ENCODE data around the gene GLDN. TPM values are rescaled to one million over a fixed set of nuclear protein-coding genes. Genes with fewer than 3 reads are reported as not detected.
A peak's percentile ranks its signal among the peaks of the same experiment; 100 is the strongest.

The GLDN gene
- total RNA-seq, 1 experiment from 2014 or later, result not detected

GRCh38 chr15:51343466-51343865 lies 2.0 kb downstream of the GLDN start:
- no peak for DNase-seq (ENCODE audit: low read depth, low spot score)
- in situ Hi-C loops (cut with HindIII; ENCODE audit: low pct_unique_long_range_greater_than_20kb, low sequenced_read_pairs), result no loop called here

GRCh38 chr15:51346136-51346535 lies 4.7 kb downstream of the GLDN start:
- in situ Hi-C loops (cut with HindIII; ENCODE audit: low pct_unique_long_range_greater_than_20kb, low sequenced_read_pairs), result no loop called here
- DNase-seq (ENCODE audit: low read depth, low spot score), result no peak

- peak; percentile 91 for DNase-seq (ENCODE audit: low read depth, low spot score)
- in situ Hi-C loops (cut with HindIII; ENCODE audit: low pct_unique_long_range_greater_than_20kb, low sequenced_read_pairs), result no loop called here
These were observed 7.2 kb downstream of the GLDN start for GRCh38 chr15:51348688-51349087.

GRCh38 chr15:51349156-51349844 lies 7.8 kb downstream of the GLDN start:
- DNase-seq (ENCODE audit: low read depth, low spot score), result peak; percentile 40
- in situ Hi-C loops (cut with HindIII; ENCODE audit: low pct_unique_long_range_greater_than_20kb, low sequenced_read_pairs), result no loop called here

GRCh38 chr15:51350723-51351122 lies 9.3 kb downstream of the GLDN start:
- in situ Hi-C loops (cut with HindIII; ENCODE audit: low pct_unique_long_range_greater_than_20kb, low sequenced_read_pairs), result no loop called here
- no peak for DNase-seq (ENCODE audit: low read depth, low spot score)

GRCh38 chr15:51353976-51354375 lies 12.5 kb downstream of the GLDN start:
- in situ Hi-C loops (cut with HindIII; ENCODE audit: low pct_unique_long_range_greater_than_20kb, low sequenced_read_pairs), result no loop called here
- no peak for DNase-seq (ENCODE audit: low read depth, low spot score)

- in situ Hi-C loops (cut with HindIII; ENCODE audit: low pct_unique_long_range_greater_than_20kb, low sequenced_read_pairs), result no loop called here
These were observed 13.6 kb downstream of the GLDN start for GRCh38 chr15:51355096-51355495.

GRCh38 chr15:51356147-51356546 lies 14.7 kb downstream of the GLDN start:
- DNase-seq (ENCODE audit: low read depth, low spot score), result no peak
- in situ Hi-C loops (cut with HindIII; ENCODE audit: low pct_unique_long_range_greater_than_20kb, low sequenced_read_pairs), result no loop called here

More at GRCh38 chr15:51355096-51355495, 13.6 kb downstream of the GLDN start:
- DNase-seq (ENCODE audit: low read depth, low spot score), result no peak

- no peak for DNase-seq (ENCODE audit: low read depth, low spot score)
- in situ Hi-C loops (cut with HindIII; ENCODE audit: low pct_unique_long_range_greater_than_20kb, low sequenced_read_pairs), result no loop called here
These were observed 15.5 kb downstream of the GLDN start for GRCh38 chr15:51356983-51357382.

GRCh38 chr15:51359981-51360380 lies 18.5 kb downstream of the GLDN start:
- in situ Hi-C loops (cut with HindIII; ENCODE audit: low pct_unique_long_range_greater_than_20kb, low sequenced_read_pairs), result no loop called here
- no peak for DNase-seq (ENCODE audit: low read depth, low spot score)

GRCh38 chr15:51363383-51363782 lies 21.9 kb downstream of the GLDN start:
- in situ Hi-C loops (cut with HindIII; ENCODE audit: low pct_unique_long_range_greater_than_20kb, low sequenced_read_pairs), result no loop called here
- no peak for DNase-seq (ENCODE audit: low read depth, low spot score)

GRCh38 chr15:51365417-51365816 lies 24.0 kb downstream of the GLDN start:
- in situ Hi-C loops (cut with HindIII; ENCODE audit: low pct_unique_long_range_greater_than_20kb, low sequenced_read_pairs), result no loop called here
- DNase-seq (ENCODE audit: low read depth, low spot score), result no peak

- in situ Hi-C loops (cut with HindIII; ENCODE audit: low pct_unique_long_range_greater_than_20kb, low sequenced_read_pairs), result no loop called here
- DNase-seq (ENCODE audit: low read depth, low spot score), result no peak
These were observed 24.6 kb downstream of the GLDN start for GRCh38 chr15:51366071-51366470.

GRCh38 chr15:51366920-51367319 lies 25.5 kb downstream of the GLDN start:
- in situ Hi-C loops (cut with HindIII; ENCODE audit: low pct_unique_long_range_greater_than_20kb, low sequenced_read_pairs), result no loop called here
- DNase-seq (ENCODE audit: low read depth, low spot score), result no peak

- in situ Hi-C loops (cut with HindIII; ENCODE audit: low pct_unique_long_range_greater_than_20kb, low sequenced_read_pairs), result no loop called here
- no peak for DNase-seq (ENCODE audit: low read depth, low spot score)
These were observed 26.0 kb downstream of the GLDN start for GRCh38 chr15:51367322-51367976.

- no peak for DNase-seq (ENCODE audit: low read depth, low spot score)
- in situ Hi-C loops (cut with HindIII; ENCODE audit: low pct_unique_long_range_greater_than_20kb, low sequenced_read_pairs), result no loop called here
These were observed 26.9 kb downstream of the GLDN start for GRCh38 chr15:51368307-51368706.

GRCh38 chr15:51368751-51369450 lies 27.4 kb downstream of the GLDN start:
- in situ Hi-C loops (cut with HindIII; ENCODE audit: low pct_unique_long_range_greater_than_20kb, low sequenced_read_pairs), result no loop called here
- DNase-seq (ENCODE audit: low read depth, low spot score), result no peak

- in situ Hi-C loops (cut with HindIII; ENCODE audit: low pct_unique_long_range_greater_than_20kb, low sequenced_read_pairs), result no loop called here
- no peak for DNase-seq (ENCODE audit: low read depth, low spot score)
These were observed 28.0 kb downstream of the GLDN start for GRCh38 chr15:51369451-51369761.

GRCh38 chr15:51371266-51371665 lies 29.8 kb downstream of the GLDN start:
- no peak for DNase-seq (ENCODE audit: low read depth, low spot score)

More at GRCh38 chr15:51371266-51371665, 29.8 kb downstream of the GLDN start:
- in situ Hi-C loops (cut with HindIII; ENCODE audit: low pct_unique_long_range_greater_than_20kb, low sequenced_read_pairs), result no loop called here
